SK-N-SH treated with all-trans-retinoic acid at 6 μM for 48 hours (cell line): Measurements from ENCODE around the gene GAB4.

ENCODE experiments used
- ISL1 ChIP-seq: fragments of 250-450 bp; sonication (Bioruptor Pico); IDR thresholded peaks from 2 replicates; pipeline ENCODE4 v2.1.2; 2022; ENCODE audit warnings: mild to moderate bottlenecking, moderate library complexity
- SNAI2 ChIP-seq: fragments of 250-450 bp; sonication (Bioruptor Pico); IDR thresholded peaks from 2 replicates; pipeline ENCODE4 v1.5.0; 2020; ENCODE audit warnings: mild to moderate bottlenecking, moderate library complexity
- TSHZ2 ChIP-seq: fragments of 250-450 bp; sonication (Bioruptor Pico); IDR thresholded peaks from 2 replicates; pipeline ENCODE4 v1.5.0; 2020; ENCODE audit warnings: mild to moderate bottlenecking, moderate library complexity
- ZC3H10 ChIP-seq: fragments of 250-450 bp; sonication (Bioruptor Pico); IDR thresholded peaks from 2 replicates; pipeline ENCODE4 v1.5.1; 2021; ENCODE audit warnings: mild to moderate bottlenecking, moderate library complexity
- ZFP3 ChIP-seq: fragments of 250-450 bp; sonication (Bioruptor Pico); IDR thresholded peaks from 2 replicates; pipeline ENCODE4 v1.5.0; 2020; ENCODE audit warnings: mild to moderate bottlenecking, moderate library complexity
- ZFP30 ChIP-seq: fragments of 450-650 bp; formaldehyde crosslinking; IDR thresholded peaks from 2 replicates; pipeline ENCODE4 v1.5.0; 2022; ENCODE audit warnings: mild to moderate bottlenecking, moderate library complexity
- ZNF565 ChIP-seq: fragments of 450-650 bp; formaldehyde crosslinking; conservative IDR thresholded peaks from 2 replicates; pipeline ENCODE4 v1.5.0; 2020; ENCODE audit warnings: low read depth, mild to moderate bottlenecking, moderate library complexity
- ZNF8 ChIP-seq: fragments of 450-650 bp; formaldehyde crosslinking; IDR thresholded peaks from 2 replicates; pipeline ENCODE4 v1.5.0; 2020; ENCODE audit warnings: mild to moderate bottlenecking, moderate library complexity

GRCh38 chr22:17012267-17012666 lies 4.2 kb upstream of the GAB4 start:
- no peak for TF ChIP-seq ZFP3 (CRISPR knock-in tag)
- TF ChIP-seq ZC3H10 (CRISPR knock-in tag): no peak
- TF ChIP-seq ISL1 (CRISPR knock-in tag): no peak
- no peak for TF ChIP-seq SNAI2
- TF ChIP-seq ZFP30 (CRISPR knock-in tag): no peak
- no peak for TF ChIP-seq TSHZ2 (CRISPR knock-in tag)
- no peak for TF ChIP-seq ZNF8 (CRISPR knock-in tag)
- TF ChIP-seq ZNF565 (CRISPR knock-in tag): no peak
